Liver (tissue), 9 donors: ENCODE data around the gene ZNF768. TPM values are rescaled to one million over a fixed set of nuclear protein-coding genes. Genes with fewer than 3 reads are reported as not detected.

Experiments
- DNase-seq: peaks from one replicate; pipeline ENCODE4 v3.0.0-alpha.2; 2017; ENCODE audit warnings: low spot score
- H3K27ac ChIP-seq, 2 donors: one replicate each; pipeline ENCODE4 v1.7.0; 2013; ENCODE audit warnings: inconsistent platforms in 2 of 2, low read length in 2 of 2, control low read depth in 1 of 2, low read depth in 1 of 2, mild to moderate bottlenecking in 1 of 2
- H3K27me3 ChIP-seq, 4 donors: one replicate each; pipeline versions ENCODE4 v1.6.1 to v1.7.0; 2013; ENCODE audit warnings: low read length in 3 of 4, inconsistent platforms in 1 of 4, mild to moderate bottlenecking in 1 of 4, moderate library complexity in 1 of 4; ENCODE audit not compliant: control insufficient read depth in 4 of 4, insufficient read depth in 4 of 4
- H3K36me3 ChIP-seq, 4 donors: one replicate each; pipeline versions ENCODE4 v1.6.1 to v1.7.0; 2013; ENCODE audit warnings: low read length in 3 of 4, mild to moderate bottlenecking in 3 of 4, low read depth in 1 of 4, moderate library complexity in 1 of 4; ENCODE audit not compliant: control insufficient read depth in 4 of 4, insufficient read depth in 3 of 4
- H3K4me1 ChIP-seq, 4 donors: one replicate each; pipeline versions ENCODE4 v1.6.1 to v1.7.0; 2013; ENCODE audit warnings: low read length in 3 of 4, mild to moderate bottlenecking in 3 of 4, moderate library complexity in 1 of 4; ENCODE audit not compliant: control insufficient read depth in 4 of 4, insufficient read depth in 4 of 4
- H3K4me3 ChIP-seq, 3 donors: one replicate each; pipeline versions ENCODE4 v1.6.1 to v1.7.0; 2013; ENCODE audit warnings: low read length in 3 of 3, control low read depth in 1 of 3, low read depth in 1 of 3, mild to moderate bottlenecking in 1 of 3
- H3K9ac ChIP-seq, 2 donors: one replicate each; pipeline ENCODE4 v1.7.0; 2013; ENCODE audit warnings: low read length in 2 of 2, mild to moderate bottlenecking in 2 of 2, moderate library complexity in 2 of 2, control low read depth in 1 of 2, low read depth in 1 of 2
- H3K9me3 ChIP-seq, 4 donors: one replicate each; pipeline versions ENCODE4 v1.6.1 to v1.7.0; 2013; ENCODE audit warnings: low read length in 3 of 4; ENCODE audit not compliant: control insufficient read depth in 4 of 4
- EGR1 ChIP-seq, 2 donors: IDR thresholded peaks; 2 replicates each; pipeline ENCODE4 v1.6.1; 2016 to 2018; ENCODE audit warnings: antibody characterized with exemption in 2 of 2, low read depth in 2 of 2
- FOXA1 ChIP-seq: IDR thresholded peaks from 2 replicates; pipeline ENCODE4 v1.6.1; 2016; ENCODE audit warnings: antibody characterized with exemption
- FOXA2 ChIP-seq: IDR thresholded peaks from 2 replicates; pipeline ENCODE4 v1.6.1; 2016; ENCODE audit warnings: antibody characterized with exemption
- GABPA ChIP-seq, 2 donors: IDR thresholded peaks in 1 of 2; conservative IDR thresholded peaks in 1 of 2; 2 replicates each; pipeline ENCODE4 v1.6.1; 2016; ENCODE audit warnings: antibody characterized with exemption in 2 of 2, mild to moderate bottlenecking in 1 of 2, moderate library complexity in 1 of 2
- HNF4G ChIP-seq: IDR thresholded peaks from 2 replicates; pipeline ENCODE4 v1.6.1; 2016; ENCODE audit warnings: antibody characterized with exemption
- JUND ChIP-seq, 2 donors: IDR thresholded peaks; 2 replicates each; pipeline ENCODE4 v1.6.1; 2016; ENCODE audit warnings: antibody characterized with exemption in 2 of 2
- NR2F2 ChIP-seq: IDR thresholded peaks from 2 replicates; pipeline ENCODE4 v1.6.1; 2016; ENCODE audit warnings: antibody characterized with exemption
- RAD21 ChIP-seq, 2 donors: IDR thresholded peaks; 2 replicates each; pipeline ENCODE4 v1.6.1; 2016; ENCODE audit warnings: antibody characterized with exemption in 2 of 2, mild to moderate bottlenecking in 2 of 2
- RXRA ChIP-seq, 2 donors: IDR thresholded peaks; 2 replicates each; pipeline ENCODE4 v1.6.1; 2017 to 2018; ENCODE audit warnings: antibody characterized with exemption in 2 of 2, mild to moderate bottlenecking in 1 of 2
- SP1 ChIP-seq: IDR thresholded peaks from 2 replicates; pipeline ENCODE4 v1.6.1; 2018; ENCODE audit warnings: antibody characterized with exemption, mild to moderate bottlenecking
- TAF1 ChIP-seq: conservative IDR thresholded peaks from 2 replicates; pipeline ENCODE4 v1.6.1; 2016; ENCODE audit warnings: antibody characterized with exemption, mild to moderate bottlenecking
- WGBS: extraction: QIAGEN DNeasy Blood & Tissue Kit; methylation state at CpG from one replicate; pipeline ENCODE4 v1.1.7; 2013; 5-methylcytosine and 5-hydroxymethylcytosine counted together
- polyA plus RNA-seq, 2 donors: library from polyadenylated mRNA; stranded (reverse) in 1 of 2; unstranded in 1 of 2; fragments of 200-250 nt in 1 of 2; fragments of >200 nt in 1 of 2; fragmentation: Nextera tagmentation in 1 of 2; extraction: Ambion mirVana in 1 of 2; gene quantifications; one replicate each; pipeline versions ENCODE4 v1.2.1 to v1.2.3, GENCODE V29; 2013 to 2015
- total RNA-seq, 2 donors: library from RNA; depleted of rRNA; stranded (reverse); fragments of >200 nt; gene quantifications; one replicate each; pipeline ENCODE4 v1.2.3, GENCODE V29; 2014
- TF ChIP-seq, protein P1 (sequence below): fragments of 150-350 bp; IDR thresholded peaks from 2 replicates; pipeline ENCODE4 v1.5.1; 2017; ENCODE audit warnings: improper control_type of control experiment, low read depth, low read length; ENCODE audit not compliant: missing input control
- TF ChIP-seq, protein P2 (sequence below): IDR thresholded peaks from 2 replicates; pipeline ENCODE4 v1.6.1; 2016; ENCODE audit warnings: antibody characterized with exemption
- TF ChIP-seq, protein P3 (sequence below): IDR thresholded peaks from 2 replicates; pipeline ENCODE4 v1.6.1; 2016; ENCODE audit warnings: antibody characterized with exemption
- TF ChIP-seq, protein P4 (sequence below): IDR thresholded peaks from 2 replicates; pipeline ENCODE4 v1.6.1; 2016; ENCODE audit warnings: antibody characterized with exemption, mild to moderate bottlenecking
- donor health status: healthy.
- donor health status: healthy.
- donor health status: healthy.
- donor health status: healthy.
- donor health status: healthy.

The ZNF768 gene
- total and polyA plus RNA-seq, 4 donors, result 2.2 to 16.9 (median 10.9) TPM

DNA sequence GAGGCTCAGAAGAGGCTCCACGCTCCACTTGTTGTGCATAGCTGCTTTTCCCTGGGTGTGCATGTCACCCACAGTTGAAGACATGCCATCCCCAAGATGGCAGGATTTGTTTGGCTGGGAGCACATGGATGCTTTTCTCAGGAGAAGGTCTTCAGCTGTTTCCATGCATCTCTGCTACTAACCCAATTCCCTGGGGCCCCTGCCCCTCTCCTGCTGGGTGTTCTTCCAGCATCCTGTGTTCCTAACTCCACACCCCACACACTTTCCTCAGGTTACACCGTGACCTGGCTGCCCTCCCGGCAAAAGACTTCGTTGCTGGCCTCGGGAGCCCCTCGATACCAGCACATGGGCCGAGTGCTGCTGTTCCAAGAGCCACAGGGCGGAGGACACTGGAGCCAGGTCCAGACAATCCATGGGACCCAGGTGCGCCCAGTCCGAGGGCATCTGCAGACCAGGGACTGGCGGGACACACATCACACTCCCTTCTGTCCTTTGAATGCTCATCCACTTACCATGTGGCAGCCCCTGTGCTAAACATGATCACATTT, 32.4 kb downstream of the ZNF768 start:
- no peak for DNase-seq
- WGBS, result 95% methylated on average over 11 of the region's 11 CpGs
- Histone ChIP-seq H3K9me3 (no peaks in the 10 kb centered on the region), H3K27me3 (no peaks in the 10 kb centered on the region), H3K4me1 (peaks cover 0 to 13% (median 5%) of the 10 kb centered on the region in 4 donors), H3K36me3 (peaks cover 0 to 11% (median under 1%) of the 10 kb centered on the region in 4 donors), H3K27ac (no peak overlapping the region), H3K9ac (no peak overlapping the region), H3K4me3 (no peak overlapping the region)
- TF ChIP-seq HNF4G, result no peak
- TF ChIP-seq TAF1, result no peak
- TF ChIP-seq GABPA (IDR thresholded peaks at IDR 0.05 in 1 of 2, conservative IDR thresholded peaks at IDR 0.05 in 1 of 2), result no peak
- TF ChIP-seq, protein P1, sequence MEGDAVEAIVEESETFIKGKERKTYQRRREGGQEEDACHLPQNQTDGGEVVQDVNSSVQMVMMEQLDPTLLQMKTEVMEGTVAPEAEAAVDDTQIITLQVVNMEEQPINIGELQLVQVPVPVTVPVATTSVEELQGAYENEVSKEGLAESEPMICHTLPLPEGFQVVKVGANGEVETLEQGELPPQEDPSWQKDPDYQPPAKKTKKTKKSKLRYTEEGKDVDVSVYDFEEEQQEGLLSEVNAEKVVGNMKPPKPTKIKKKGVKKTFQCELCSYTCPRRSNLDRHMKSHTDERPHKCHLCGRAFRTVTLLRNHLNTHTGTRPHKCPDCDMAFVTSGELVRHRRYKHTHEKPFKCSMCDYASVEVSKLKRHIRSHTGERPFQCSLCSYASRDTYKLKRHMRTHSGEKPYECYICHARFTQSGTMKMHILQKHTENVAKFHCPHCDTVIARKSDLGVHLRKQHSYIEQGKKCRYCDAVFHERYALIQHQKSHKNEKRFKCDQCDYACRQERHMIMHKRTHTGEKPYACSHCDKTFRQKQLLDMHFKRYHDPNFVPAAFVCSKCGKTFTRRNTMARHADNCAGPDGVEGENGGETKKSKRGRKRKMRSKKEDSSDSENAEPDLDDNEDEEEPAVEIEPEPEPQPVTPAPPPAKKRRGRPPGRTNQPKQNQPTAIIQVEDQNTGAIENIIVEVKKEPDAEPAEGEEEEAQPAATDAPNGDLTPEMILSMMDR, result no peak
- TF ChIP-seq, protein P2, sequence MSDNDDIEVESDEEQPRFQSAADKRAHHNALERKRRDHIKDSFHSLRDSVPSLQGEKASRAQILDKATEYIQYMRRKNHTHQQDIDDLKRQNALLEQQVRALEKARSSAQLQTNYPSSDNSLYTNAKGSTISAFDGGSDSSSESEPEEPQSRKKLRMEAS, result no peak
- no peak for TF ChIP-seq JUND (IDR thresholded peaks at IDR 0.05)
- TF ChIP-seq SP1, result no peak
- TF ChIP-seq, protein P3, sequence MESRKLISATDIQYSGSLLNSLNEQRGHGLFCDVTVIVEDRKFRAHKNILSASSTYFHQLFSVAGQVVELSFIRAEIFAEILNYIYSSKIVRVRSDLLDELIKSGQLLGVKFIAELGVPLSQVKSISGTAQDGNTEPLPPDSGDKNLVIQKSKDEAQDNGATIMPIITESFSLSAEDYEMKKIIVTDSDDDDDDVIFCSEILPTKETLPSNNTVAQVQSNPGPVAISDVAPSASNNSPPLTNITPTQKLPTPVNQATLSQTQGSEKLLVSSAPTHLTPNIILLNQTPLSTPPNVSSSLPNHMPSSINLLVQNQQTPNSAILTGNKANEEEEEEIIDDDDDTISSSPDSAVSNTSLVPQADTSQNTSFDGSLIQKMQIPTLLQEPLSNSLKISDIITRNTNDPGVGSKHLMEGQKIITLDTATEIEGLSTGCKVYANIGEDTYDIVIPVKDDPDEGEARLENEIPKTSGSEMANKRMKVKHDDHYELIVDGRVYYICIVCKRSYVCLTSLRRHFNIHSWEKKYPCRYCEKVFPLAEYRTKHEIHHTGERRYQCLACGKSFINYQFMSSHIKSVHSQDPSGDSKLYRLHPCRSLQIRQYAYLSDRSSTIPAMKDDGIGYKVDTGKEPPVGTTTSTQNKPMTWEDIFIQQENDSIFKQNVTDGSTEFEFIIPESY, result no peak
- no peak for TF ChIP-seq RXRA (IDR thresholded peaks at IDR 0.05)
- TF ChIP-seq FOXA2, result no peak
- no peak for TF ChIP-seq FOXA1

DNA sequence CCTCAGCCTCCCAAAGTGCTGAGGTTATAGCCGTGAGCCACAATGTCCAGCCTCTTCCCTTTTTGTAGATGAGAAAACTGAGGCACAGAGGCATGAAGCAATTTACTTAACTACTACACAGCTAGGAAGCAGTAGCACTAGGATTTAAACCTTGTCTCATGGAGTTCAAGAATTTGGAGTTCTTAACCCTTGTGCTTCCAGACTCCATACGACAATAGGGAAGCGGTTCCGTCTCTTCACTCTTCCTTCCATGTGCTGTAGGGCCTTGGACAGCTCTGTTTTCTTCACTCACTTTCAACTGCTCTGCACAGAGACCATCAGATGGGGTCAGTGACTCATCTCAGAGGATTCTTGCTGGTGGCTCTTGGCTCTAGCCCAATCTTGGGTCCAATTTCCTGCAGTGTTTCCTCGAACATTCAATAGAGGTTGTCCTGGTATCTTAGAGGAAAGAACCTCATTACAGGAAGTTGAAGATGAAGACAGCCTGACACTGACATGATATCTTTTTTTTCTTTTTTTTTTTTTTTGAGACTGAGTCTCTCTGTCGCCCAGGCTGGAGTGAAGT, 34.5 kb downstream of the ZNF768 start:
- H3K4me3 ChIP-seq, result no peak overlapping the region
- H3K9ac ChIP-seq, result no peak overlapping the region
- no peaks in the 10 kb centered on the region for H3K9me3 ChIP-seq
- no peaks in the 10 kb centered on the region for H3K27me3 ChIP-seq
- peaks cover 0 to 9% (median 0%) of the 10 kb centered on the region in 4 donors for H3K36me3 ChIP-seq
- H3K4me1 ChIP-seq, result peaks cover 0 to 16% (median 8%) of the 10 kb centered on the region in 4 donors
- no peak for DNase-seq
- TF ChIP-seq, protein P3, result no peak
- TF ChIP-seq EGR1 (IDR thresholded peaks at IDR 0.05; ENCODE audit: low read depth in 2 of 2) (no peak), SP1 (peak; percentile 27), RAD21 (IDR thresholded peaks at IDR 0.05) (peak; percentile 31 to 51), JUND (IDR thresholded peaks at IDR 0.05) (peak; percentile 78 to 87), NR2F2 (peak; percentile 20)
- TF ChIP-seq, protein P4, sequence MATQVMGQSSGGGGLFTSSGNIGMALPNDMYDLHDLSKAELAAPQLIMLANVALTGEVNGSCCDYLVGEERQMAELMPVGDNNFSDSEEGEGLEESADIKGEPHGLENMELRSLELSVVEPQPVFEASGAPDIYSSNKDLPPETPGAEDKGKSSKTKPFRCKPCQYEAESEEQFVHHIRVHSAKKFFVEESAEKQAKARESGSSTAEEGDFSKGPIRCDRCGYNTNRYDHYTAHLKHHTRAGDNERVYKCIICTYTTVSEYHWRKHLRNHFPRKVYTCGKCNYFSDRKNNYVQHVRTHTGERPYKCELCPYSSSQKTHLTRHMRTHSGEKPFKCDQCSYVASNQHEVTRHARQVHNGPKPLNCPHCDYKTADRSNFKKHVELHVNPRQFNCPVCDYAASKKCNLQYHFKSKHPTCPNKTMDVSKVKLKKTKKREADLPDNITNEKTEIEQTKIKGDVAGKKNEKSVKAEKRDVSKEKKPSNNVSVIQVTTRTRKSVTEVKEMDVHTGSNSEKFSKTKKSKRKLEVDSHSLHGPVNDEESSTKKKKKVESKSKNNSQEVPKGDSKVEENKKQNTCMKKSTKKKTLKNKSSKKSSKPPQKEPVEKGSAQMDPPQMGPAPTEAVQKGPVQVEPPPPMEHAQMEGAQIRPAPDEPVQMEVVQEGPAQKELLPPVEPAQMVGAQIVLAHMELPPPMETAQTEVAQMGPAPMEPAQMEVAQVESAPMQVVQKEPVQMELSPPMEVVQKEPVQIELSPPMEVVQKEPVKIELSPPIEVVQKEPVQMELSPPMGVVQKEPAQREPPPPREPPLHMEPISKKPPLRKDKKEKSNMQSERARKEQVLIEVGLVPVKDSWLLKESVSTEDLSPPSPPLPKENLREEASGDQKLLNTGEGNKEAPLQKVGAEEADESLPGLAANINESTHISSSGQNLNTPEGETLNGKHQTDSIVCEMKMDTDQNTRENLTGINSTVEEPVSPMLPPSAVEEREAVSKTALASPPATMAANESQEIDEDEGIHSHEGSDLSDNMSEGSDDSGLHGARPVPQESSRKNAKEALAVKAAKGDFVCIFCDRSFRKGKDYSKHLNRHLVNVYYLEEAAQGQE, result peak; percentile 20
- TF ChIP-seq, protein P1, result no peak
- 61% methylated on average over 6 of the region's 6 CpGs for WGBS
- no peak overlapping the region for H3K27ac ChIP-seq
